DND-41 (cell line): ENCODE results near the gene DUSP23.

Experiments
- ATAC-seq: fragments of 200-7000 bp; cut with Tn5 transposase; 3 replicates; pipeline ENCODE4 v1.9.1; 2021; ENCODE audit warnings: low read depth; ENCODE audit not compliant: insufficient read depth
- DNase-seq: peaks from one replicate; pipeline ENCODE4 v3.0.0-alpha.2; 2020
- H2AFZ ChIP-seq: 2 replicates; pipeline ENCODE4 v1.6.0; 2012; ENCODE audit warnings: low read depth, low read length
- H3K27ac ChIP-seq: 2 replicates; pipeline ENCODE4 v1.5.1; 2012; ENCODE audit warnings: low read length, inconsistent platforms
- H3K27me3 ChIP-seq: fragments of 200-600 bp; sonication (generic); 2 replicates; pipeline ENCODE4 v1.6.0; 2012; ENCODE audit warnings: low read length, mild to moderate bottlenecking, inconsistent platforms; ENCODE audit not compliant: insufficient read depth, poor library complexity
- H3K36me3 ChIP-seq: 2 replicates; pipeline ENCODE4 v1.5.1; 2012; ENCODE audit warnings: low read length, inconsistent platforms; ENCODE audit not compliant: insufficient read depth
- H3K4me1 ChIP-seq: 2 replicates; pipeline ENCODE4 v1.5.1; 2012; ENCODE audit warnings: mild to moderate bottlenecking, low read length; ENCODE audit not compliant: insufficient read depth
- H3K4me2 ChIP-seq: 2 replicates; pipeline ENCODE4 v1.6.0; 2012; ENCODE audit warnings: mild to moderate bottlenecking, moderate library complexity, low read length, inconsistent platforms; ENCODE audit not compliant: insufficient read depth
- H3K4me3 ChIP-seq, 2 experiments: fragments of 200-600 bp in 1 of 2; shearing (Covaris generic) in 1 of 2; 2 replicates each; pipeline ENCODE4 v1.5.1; 2012 to 2016; ENCODE audit warnings: inconsistent platforms in 2 of 2, low read length in 2 of 2, mild to moderate bottlenecking in 2 of 2, low read depth in 1 of 2, moderate library complexity in 1 of 2
- H3K79me2 ChIP-seq: 2 replicates; pipeline ENCODE4 v1.6.0; 2012; ENCODE audit warnings: low read length, inconsistent platforms; ENCODE audit not compliant: insufficient read depth
- H3K9ac ChIP-seq: 2 replicates; pipeline ENCODE4 v1.6.0; 2012; ENCODE audit warnings: low read depth, mild to moderate bottlenecking, inconsistent platforms, low read length, moderate library complexity
- H3K9me3 ChIP-seq: 2 replicates; pipeline ENCODE4 v1.5.1; 2012; ENCODE audit warnings: low read length, moderate library complexity, mild to moderate bottlenecking, inconsistent platforms; ENCODE audit not compliant: insufficient read depth, severe bottlenecking
- H4K20me1 ChIP-seq: 2 replicates; pipeline ENCODE4 v1.6.0; 2012; ENCODE audit warnings: low read length; ENCODE audit not compliant: insufficient read depth
- EZH2 ChIP-seq: IDR thresholded peaks from 3 replicates; pipeline ENCODE4 v1.6.1; 2012; ENCODE audit warnings: borderline replicate concordance, low read depth, mild to moderate bottlenecking, moderate library complexity, low read length, inconsistent platforms; ENCODE audit not compliant: severe bottlenecking
- TF ChIP-seq, protein P1 (sequence below): IDR thresholded peaks from 2 replicates; pipeline ENCODE4 v1.5.1; 2012; ENCODE audit warnings: borderline replicate concordance, low read length, moderate library complexity, mild to moderate bottlenecking; ENCODE audit not compliant: poor library complexity, severe bottlenecking; ENCODE audit errors: extremely low read depth

Gene DUSP23

DNA sequence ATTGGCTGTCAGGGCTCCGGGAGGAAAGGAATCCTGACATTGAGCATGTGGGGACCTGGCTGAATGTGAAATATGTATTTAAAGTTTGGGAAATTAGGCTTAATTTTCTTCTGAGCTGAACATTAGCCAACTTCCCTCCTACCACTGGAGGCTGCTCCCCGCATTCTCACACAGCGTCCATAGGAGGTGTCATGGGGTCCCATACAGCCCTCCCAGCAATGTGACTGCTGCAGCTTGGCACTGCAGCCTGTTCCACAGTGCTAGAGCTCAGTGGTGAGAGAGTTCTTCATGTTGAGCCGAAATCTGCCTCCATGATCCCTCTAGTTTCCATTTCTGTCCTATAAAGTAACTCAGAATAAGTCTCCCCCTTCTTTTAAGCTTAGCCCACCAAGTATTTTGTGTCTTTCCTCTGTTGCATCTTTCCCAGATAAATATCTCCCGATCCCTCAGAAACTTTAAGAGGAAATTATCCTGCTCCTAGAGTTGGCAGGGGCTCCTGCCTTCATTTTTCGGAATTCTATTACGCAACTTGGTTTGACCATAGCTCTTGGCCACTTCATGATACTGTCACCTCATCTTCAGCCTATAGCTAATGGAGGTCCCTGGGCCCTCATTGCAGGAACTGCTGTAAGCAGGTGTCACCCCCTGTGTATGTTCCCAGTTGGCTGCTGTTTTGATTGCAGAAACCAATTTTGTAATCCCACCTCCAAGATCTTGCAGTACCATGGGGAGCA is 23.4 kb downstream of the DUSP23 start:
- Histone ChIP-seq H3K4me2 (no peak overlapping the region), H3K27me3 (peaks cover 51% of the 10 kb centered on the region), H3K4me1 (peaks cover 3% of the 10 kb centered on the region; the same call in 1 of the 2 replicates), H4K20me1 (no peaks in the 10 kb centered on the region), H3K9ac (no peak overlapping the region), H3K27ac (no peak overlapping the region), H3K9me3 (no peaks in the 10 kb centered on the region), H2AFZ (no peak overlapping the region), H3K36me3 (no peaks in the 10 kb centered on the region), H3K79me2 (no peaks in the 10 kb centered on the region), H3K4me3 (no peak overlapping the region)
- ATAC-seq (no peak), DNase-seq (no peak)
- no peak for TF ChIP-seq EZH2
- TF ChIP-seq, protein P1, sequence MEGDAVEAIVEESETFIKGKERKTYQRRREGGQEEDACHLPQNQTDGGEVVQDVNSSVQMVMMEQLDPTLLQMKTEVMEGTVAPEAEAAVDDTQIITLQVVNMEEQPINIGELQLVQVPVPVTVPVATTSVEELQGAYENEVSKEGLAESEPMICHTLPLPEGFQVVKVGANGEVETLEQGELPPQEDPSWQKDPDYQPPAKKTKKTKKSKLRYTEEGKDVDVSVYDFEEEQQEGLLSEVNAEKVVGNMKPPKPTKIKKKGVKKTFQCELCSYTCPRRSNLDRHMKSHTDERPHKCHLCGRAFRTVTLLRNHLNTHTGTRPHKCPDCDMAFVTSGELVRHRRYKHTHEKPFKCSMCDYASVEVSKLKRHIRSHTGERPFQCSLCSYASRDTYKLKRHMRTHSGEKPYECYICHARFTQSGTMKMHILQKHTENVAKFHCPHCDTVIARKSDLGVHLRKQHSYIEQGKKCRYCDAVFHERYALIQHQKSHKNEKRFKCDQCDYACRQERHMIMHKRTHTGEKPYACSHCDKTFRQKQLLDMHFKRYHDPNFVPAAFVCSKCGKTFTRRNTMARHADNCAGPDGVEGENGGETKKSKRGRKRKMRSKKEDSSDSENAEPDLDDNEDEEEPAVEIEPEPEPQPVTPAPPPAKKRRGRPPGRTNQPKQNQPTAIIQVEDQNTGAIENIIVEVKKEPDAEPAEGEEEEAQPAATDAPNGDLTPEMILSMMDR: peak; percentile 11

DNA sequence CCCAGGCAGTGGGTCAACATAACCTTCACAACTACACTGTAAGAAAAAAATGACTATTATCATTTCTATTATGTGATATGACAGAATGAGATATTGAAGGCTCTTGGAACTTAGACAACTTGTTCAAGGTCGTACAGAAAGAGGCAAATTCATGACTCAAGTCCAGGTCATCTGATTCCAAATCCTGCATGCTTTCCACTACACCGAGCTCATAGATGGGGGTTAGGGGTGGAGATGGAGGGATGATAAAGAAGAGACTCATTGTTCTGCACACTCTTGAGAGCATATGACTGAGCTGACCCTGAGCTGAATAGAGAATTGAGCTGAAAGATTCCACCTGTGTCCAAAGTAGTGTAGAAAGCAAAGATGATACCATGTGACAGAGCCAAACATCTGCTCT is 24.2 kb downstream of the DUSP23 start:
- no peaks in the 10 kb centered on the region for H3K36me3 ChIP-seq
- H3K27ac ChIP-seq: no peak overlapping the region
- peaks cover 3% of the 10 kb centered on the region; the same call in 1 of the 2 replicates for H3K4me1 ChIP-seq
- no peak overlapping the region for H2AFZ ChIP-seq
- H3K9me3 ChIP-seq: no peaks in the 10 kb centered on the region
- no peak for DNase-seq
- no peak for TF ChIP-seq EZH2
- TF ChIP-seq, protein P1: no peak
- ATAC-seq: no peak
- H3K27me3 ChIP-seq: peaks cover 48% of the 10 kb centered on the region
- no peak overlapping the region for H3K4me3 ChIP-seq
- H3K9ac ChIP-seq: no peak overlapping the region
- H4K20me1 ChIP-seq: no peaks in the 10 kb centered on the region
- H3K4me2 ChIP-seq: no peak overlapping the region
- H3K79me2 ChIP-seq: no peaks in the 10 kb centered on the region

DNA sequence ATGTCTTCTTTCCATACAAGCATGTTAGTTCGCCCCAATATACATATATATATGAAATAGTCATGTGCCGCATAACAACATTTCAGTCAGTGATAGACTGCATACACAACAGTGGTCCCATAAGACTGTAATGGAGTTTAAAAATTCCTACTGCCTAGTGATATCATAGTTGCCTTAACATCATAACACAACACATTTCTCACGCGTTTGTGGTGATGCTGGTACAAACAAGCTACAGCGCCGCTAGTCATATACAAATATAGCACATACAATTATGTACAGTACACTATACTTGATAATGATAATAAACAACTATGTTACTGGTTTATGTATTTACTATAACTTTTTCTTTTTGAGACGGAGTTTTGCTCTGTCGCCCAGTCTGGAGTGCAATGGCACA is 35.2 kb downstream of the DUSP23 start:
- Histone ChIP-seq H3K27me3 (peaks cover 10% of the 10 kb centered on the region), H3K27ac (no peak overlapping the region), H4K20me1 (no peaks in the 10 kb centered on the region), H2AFZ (no peak overlapping the region), H3K4me1 (no peaks in the 10 kb centered on the region), H3K79me2 (no peaks in the 10 kb centered on the region), H3K36me3 (no peaks in the 10 kb centered on the region), H3K4me3 (no peak overlapping the region), H3K4me2 (no peak overlapping the region), H3K9me3 (no peaks in the 10 kb centered on the region), H3K9ac (no peak overlapping the region)
- ATAC-seq: no peak
- no peak for DNase-seq
- no peak for TF ChIP-seq EZH2
- TF ChIP-seq, protein P1: no peak
